NOMO-1 (cell line): ENCODE data around the gene NBEA.
A peak's percentile ranks its signal among the peaks of the same experiment; 100 is the strongest.

Source experiments
- DNase-seq, 2 experiments: peaks; one replicate each; lab custom pipeline; 2025; ENCODE audit not compliant: unreplicated experiment in 2 of 2; lab: John Stamatoyannopoulos, UW

Gene NBEA

GRCh38 chr13:35162420-35162819, 220.3 kb downstream of the NBEA start:
- peak in 1 of 2 experiments; percentile 16 for DNase-seq

GRCh38 chr13:35163674-35164073, 221.6 kb downstream of the NBEA start:
- DNase-seq = no peak

- DNase-seq = peak; percentile 16 to 25
Observed at GRCh38 chr13:35164324-35164932, 222.4 kb downstream of the NBEA start.

- no peak for DNase-seq
Observed at GRCh38 chr13:35165205-35165604, 223.1 kb downstream of the NBEA start.

GRCh38 chr13:35179494-35179893, 237.4 kb downstream of the NBEA start:
- DNase-seq = no peak

- DNase-seq = no peak
Observed at GRCh38 chr13:35179920-35180663, 238.0 kb downstream of the NBEA start.

- DNase-seq = no peak
Observed at GRCh38 chr13:35190241-35190640, 248.2 kb downstream of the NBEA start.

GRCh38 chr13:35191883-35192282, 249.8 kb downstream of the NBEA start:
- DNase-seq = no peak

GRCh38 chr13:35198613-35199200, 256.6 kb downstream of the NBEA start:
- no peak for DNase-seq

- no peak for DNase-seq
Observed at GRCh38 chr13:35208587-35208986, 266.5 kb downstream of the NBEA start.

- no peak for DNase-seq
Observed at GRCh38 chr13:35210261-35210660, 268.2 kb downstream of the NBEA start.

- no peak for DNase-seq
Observed at GRCh38 chr13:35211949-35212348, 269.9 kb downstream of the NBEA start.

GRCh38 chr13:35213911-35214310, 271.8 kb downstream of the NBEA start:
- DNase-seq = no peak

GRCh38 chr13:35216131-35216530, 274.1 kb downstream of the NBEA start:
- DNase-seq = no peak

GRCh38 chr13:35219021-35219420, 277.0 kb downstream of the NBEA start:
- no peak for DNase-seq

- no peak for DNase-seq
Observed at GRCh38 chr13:35225159-35225558, 283.1 kb downstream of the NBEA start.

GRCh38 chr13:35225582-35225981, 283.5 kb downstream of the NBEA start:
- DNase-seq = no peak

- DNase-seq = no peak
Observed at GRCh38 chr13:35228536-35228935, 286.5 kb downstream of the NBEA start.

GRCh38 chr13:35231426-35231825, 289.4 kb downstream of the NBEA start:
- no peak for DNase-seq

- no peak for DNase-seq
Observed at GRCh38 chr13:35238274-35238673, 296.2 kb downstream of the NBEA start.

- no peak for DNase-seq
Observed at GRCh38 chr13:35252536-35253205, 310.6 kb downstream of the NBEA start.

GRCh38 chr13:35255241-35255640, 313.2 kb downstream of the NBEA start:
- no peak for DNase-seq
